IMR-90 (cell line): ENCODE data around the gene RAP2A. TPM values are rescaled to one million over a fixed set of nuclear protein-coding genes. Genes with fewer than 3 reads are reported as not detected.

Source experiments
- ATAC-seq: fragments of 200-7000 bp; cut with Tn5 transposase; 2 replicates; pipeline ENCODE4 v1.9.1; 2020; ENCODE audit warnings: low read depth, mild to moderate bottlenecking, moderate library complexity
- BruUV-seq: library from RNA; stranded (reverse); fragments of 400-500 nt; replicated peaks from 2 replicates; lab custom pipeline; 2021; lab: Mats Ljungman, UMichigan
- CTCF ChIA-PET: fragments of 300-600 bp; formaldehyde crosslinking; extraction: SDS; loops from one replicate; lab custom pipeline; 2021; ENCODE audit warnings: antibody characterized with exemption; lab: Yijun Ruan, JAX
- POLR2A ChIA-PET: fragments of 300-600 bp; sonication (Branson Sonifier 250); formaldehyde crosslinking; loops from one replicate; lab custom pipeline; 2022; ENCODE audit warnings: antibody characterized with exemption; ENCODE audit not compliant: unreplicated experiment; lab: Charles Lee
- DNase-seq: peaks from one replicate; pipeline ENCODE4 v3.0.0; 2013
- H2AFZ ChIP-seq: replicated peaks from 2 replicates; pipeline ENCODE3; 2013; ENCODE audit warnings: low read length, mild to moderate bottlenecking; ENCODE audit not compliant: poor library complexity
- H2AK5ac ChIP-seq: 2 replicates; pipeline ENCODE4 v1.6.1; 2013; ENCODE audit warnings: low read depth, low read length, inconsistent platforms
- H2AK9ac ChIP-seq: replicated peaks from 2 replicates; pipeline ENCODE3; 2013; ENCODE audit warnings: mild to moderate bottlenecking, low read depth, low read length, moderate library complexity; ENCODE audit not compliant: poor library complexity
- H2BK120ac ChIP-seq: 2 replicates; pipeline ENCODE4 v1.6.1; 2013; ENCODE audit warnings: low read depth, low read length, inconsistent platforms
- H2BK15ac ChIP-seq: 3 replicates; pipeline ENCODE4 v1.6.1; 2013; ENCODE audit warnings: low read depth, low read length, inconsistent platforms
- H2BK20ac ChIP-seq: 2 replicates; pipeline ENCODE4 v1.6.1; 2013; ENCODE audit warnings: low read depth, mild to moderate bottlenecking, inconsistent platforms, low read length, moderate library complexity
- H2BK5ac ChIP-seq: 2 replicates; pipeline ENCODE4 v1.6.1; 2013; ENCODE audit warnings: mild to moderate bottlenecking, low read depth, low read length, inconsistent platforms; ENCODE audit not compliant: poor library complexity, severe bottlenecking
- H3K14ac ChIP-seq: replicated peaks from 2 replicates; pipeline ENCODE4 v1.6.1; 2013; ENCODE audit warnings: low read depth, low read length, inconsistent platforms
- H3K18ac ChIP-seq: 2 replicates; pipeline ENCODE4 v1.6.1; 2013; ENCODE audit warnings: low read depth, low read length, control low read depth
- H3K23ac ChIP-seq: 2 replicates; pipeline ENCODE4 v1.6.1; 2013; ENCODE audit warnings: low read depth, low read length, inconsistent platforms
- H3K27ac ChIP-seq: 2 replicates; pipeline ENCODE4 v1.5.1; 2013; ENCODE audit warnings: mild to moderate bottlenecking, control low read depth, low read length; ENCODE audit not compliant: insufficient read depth
- H3K27me3 ChIP-seq: 2 replicates; pipeline ENCODE4 v1.6.1; 2013; ENCODE audit warnings: low read length; ENCODE audit not compliant: control insufficient read depth, insufficient read depth
- H3K36me3 ChIP-seq: 2 replicates; pipeline ENCODE4 v1.6.1; 2013; ENCODE audit warnings: low read length, mixed read lengths; ENCODE audit not compliant: control insufficient read depth, insufficient read depth
- H3K4ac ChIP-seq: 2 replicates; pipeline ENCODE4 v1.6.1; 2013; ENCODE audit warnings: low read depth, low read length, inconsistent platforms
- H3K4me1 ChIP-seq: 2 replicates; pipeline ENCODE4 v1.6.1; 2013; ENCODE audit warnings: low read length, mixed read lengths; ENCODE audit not compliant: control insufficient read depth, insufficient read depth
- H3K4me2 ChIP-seq: 2 replicates; pipeline ENCODE4 v1.6.1; 2013; ENCODE audit warnings: low read depth, mild to moderate bottlenecking, control low read depth, low read length, moderate library complexity
- H3K4me3 ChIP-seq: 2 replicates; pipeline ENCODE4 v1.5.1; 2013; ENCODE audit warnings: low read depth, mild to moderate bottlenecking, control low read depth, low read length, moderate library complexity; ENCODE audit not compliant: insufficient read depth
- H3K56ac ChIP-seq: 2 replicates; pipeline ENCODE4 v1.6.1; 2013; ENCODE audit warnings: low read length, inconsistent platforms; ENCODE audit not compliant: insufficient read depth; ENCODE audit errors: extremely low read depth
- H3K79me1 ChIP-seq, 2 experiments: 2 replicates each; pipeline ENCODE4 v1.6.1; 2013; ENCODE audit warnings: low read length in 2 of 2, inconsistent platforms in 1 of 2, low read depth in 1 of 2
- H3K9ac ChIP-seq: 2 replicates; pipeline ENCODE4 v1.6.1; 2013; ENCODE audit warnings: low read depth, low read length, control low read depth
- H3K9me1 ChIP-seq: 2 replicates; pipeline ENCODE4 v1.6.1; 2013; ENCODE audit warnings: low read length, inconsistent platforms; ENCODE audit not compliant: insufficient read depth
- H3K9me3 ChIP-seq: 2 replicates; pipeline ENCODE4 v1.6.1; 2013; ENCODE audit warnings: low read length; ENCODE audit not compliant: control insufficient read depth, insufficient read depth
- H4K20me1 ChIP-seq: 2 replicates; pipeline ENCODE4 v1.6.1; 2013; ENCODE audit warnings: low read length, inconsistent platforms; ENCODE audit not compliant: insufficient read depth
- H4K5ac ChIP-seq: 2 replicates; pipeline ENCODE4 v1.6.1; 2013; ENCODE audit warnings: mild to moderate bottlenecking, low read depth, low read length, control low read depth
- H4K8ac ChIP-seq, 2 experiments: 2 replicates each; pipeline ENCODE4 v1.6.1; 2013; ENCODE audit warnings: low read depth in 2 of 2, low read length in 2 of 2, control low read depth in 1 of 2, inconsistent platforms in 1 of 2
- H4K91ac ChIP-seq: 2 replicates; pipeline ENCODE4 v1.6.1; 2013; ENCODE audit warnings: low read depth, low read length, inconsistent platforms; ENCODE audit not compliant: insufficient read depth
- CEBPB ChIP-seq: IDR thresholded peaks from 2 replicates; pipeline ENCODE4 v1.6.1; 2012; ENCODE audit warnings: low read depth, low read length, improper control_type of control experiment
- FOS ChIP-seq: fragments of 150-350 bp; IDR thresholded peaks from 2 replicates; pipeline ENCODE4 v1.6.1; 2016; ENCODE audit warnings: low read depth, low read length
- MAFK ChIP-seq: IDR thresholded peaks from 2 replicates; pipeline ENCODE4 v1.6.1; 2012; ENCODE audit warnings: low read depth, low read length, improper control_type of control experiment
- RFX5 ChIP-seq: IDR thresholded peaks from 2 replicates; pipeline ENCODE4 v1.8.0; 2012; ENCODE audit warnings: low read depth, mild to moderate bottlenecking, low read length, moderate library complexity
- WGBS, 2 experiments: methylation state at CpG; one replicate each; pipeline versions ENCODE4 v1.1.5 to v1.1.7; 2013; ENCODE audit warnings: missing lambda C conversion rate in 2 of 2; ENCODE audit not compliant: insufficient read length in 1 of 2; ENCODE audit errors: extremely low coverage in 2 of 2; 5-methylcytosine and 5-hydroxymethylcytosine counted together
- dilution Hi-C: fragments of 300-500 bp; cut with HindIII; formaldehyde crosslinking; loops from one replicate; pipeline ENCODE4 v1.14.3; 2018; ENCODE audit warnings: low sequenced_read_pairs; ENCODE audit not compliant: unreplicated experiment
- in situ Hi-C: fragments of 300-500 bp; cut with MboI; formaldehyde crosslinking; loops from 3 replicates; pipeline ENCODE4 v1.14.3; 2019; ENCODE audit warnings: low sequenced_read_pairs, inconsistent platforms, mixed read lengths
- intact Hi-C: fragments of 100-400 bp; cut with micrococcal nuclease; formaldehyde crosslinking; loops from 2 replicates; pipeline ENCODE4 v1.10.0; 2022
- polyA plus RNA-seq, 3 experiments: library from polyadenylated mRNA; depleted of rRNA; stranded (reverse); fragments of >200 nt; gene quantifications; 2 replicates each; pipeline ENCODE4 v1.2.3, GENCODE V29; 2012; ENCODE audit warnings: low replicate concordance in 1 of 3
- total RNA-seq: library from RNA; depleted of rRNA; stranded (reverse); fragments of >200 nt; gene quantifications from 2 replicates; pipeline ENCODE4 v1.2.3, GENCODE V29; 2012
- TF ChIP-seq, protein P1 (sequence below): fragments of 150-350 bp; IDR thresholded peaks from 2 replicates; pipeline ENCODE4 v1.6.1; 2016; ENCODE audit warnings: low read depth, mild to moderate bottlenecking, low read length, moderate library complexity, borderline replicate concordance
- TF ChIP-seq, protein P2 (sequence below): conservative IDR thresholded peaks from 2 replicates; pipeline ENCODE4 v1.5.1; 2012; ENCODE audit warnings: mild to moderate bottlenecking, low read depth, low read length, improper control_type of control experiment

RAP2A gene
- total and polyA plus RNA-seq, 2 of the 4 experiments (the other 2 are of a cell fraction) = 6.4 to 21.0 TPM

DNA sequence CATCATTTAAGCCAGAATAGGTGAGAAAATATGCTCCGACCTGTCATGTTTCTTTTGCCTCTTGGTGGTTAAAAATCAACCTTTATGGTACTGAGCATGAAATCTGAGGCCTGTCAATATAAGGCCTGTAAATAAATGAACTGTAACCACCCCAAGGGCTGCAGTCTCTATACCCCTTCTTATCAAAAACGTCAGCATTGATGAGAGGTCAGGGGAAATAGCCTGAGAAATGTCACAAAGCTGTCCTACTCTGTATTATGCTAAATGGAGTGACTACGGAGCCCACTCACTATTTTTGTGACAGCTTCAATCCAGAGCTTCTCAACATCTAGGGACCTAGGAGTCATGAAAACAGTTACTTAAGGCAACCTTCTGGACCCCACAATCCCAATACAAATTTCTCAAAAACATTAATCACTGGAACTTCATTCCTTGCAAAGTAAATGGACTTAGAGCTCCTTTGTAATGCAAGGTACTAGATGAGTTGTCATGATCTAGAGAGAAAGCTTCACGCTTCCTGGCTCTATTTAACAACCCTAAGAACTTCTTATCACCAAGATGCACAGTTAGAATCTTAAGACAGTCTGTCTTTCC lies 2.7 kb upstream of the RAP2A start:
- Histone ChIP-seq H2AFZ (no peak overlapping the region), H4K8ac (no peak overlapping the region), H3K9me3 (no peaks in the 10 kb centered on the region), H3K9ac (no peak overlapping the region), H2AK5ac (no peak overlapping the region; the same call in 1 of the 2 replicates), H4K20me1 (peaks cover 9% of the 10 kb centered on the region), H3K4me3 (no peak overlapping the region), H3K27me3 (no peaks in the 10 kb centered on the region), H2AK9ac (no peak overlapping the region), H2BK120ac (no peak overlapping the region), H3K4me1 (peaks cover 4% of the 10 kb centered on the region), H3K9me1 (no peaks in the 10 kb centered on the region; the same call in 1 of the 2 replicates), H3K56ac (no peak overlapping the region), H3K14ac (no peak overlapping the region), H3K27ac (no peak overlapping the region), H4K91ac (no peak overlapping the region), H3K79me1 (peaks cover 7 to 31% of the 10 kb centered on the region in 2 experiments), H3K4ac (no peak overlapping the region), H4K5ac (no peak overlapping the region), H2BK15ac (no peak overlapping the region; the same call in 2 of the 3 replicates), H2BK5ac (no peak overlapping the region), H3K18ac (no peak overlapping the region), H3K23ac (peak overlapping the region; percentile 54; the same call in 1 of the 2 replicates), H2BK20ac (no peak overlapping the region; the same call in 1 of the 2 replicates), H3K4me2 (no peak overlapping the region), H3K36me3 (no peaks in the 10 kb centered on the region)
- dilution Hi-C loops = no loop called here
- in situ Hi-C loops = no loop called here
- ChIA-PET POLR2A (no interaction called here), CTCF (no interaction called here)
- no peak for DNase-seq
- TF ChIP-seq FOS (no peak), MAFK (no peak), CEBPB (no peak), RFX5 (no peak)
- TF ChIP-seq, protein P1, sequence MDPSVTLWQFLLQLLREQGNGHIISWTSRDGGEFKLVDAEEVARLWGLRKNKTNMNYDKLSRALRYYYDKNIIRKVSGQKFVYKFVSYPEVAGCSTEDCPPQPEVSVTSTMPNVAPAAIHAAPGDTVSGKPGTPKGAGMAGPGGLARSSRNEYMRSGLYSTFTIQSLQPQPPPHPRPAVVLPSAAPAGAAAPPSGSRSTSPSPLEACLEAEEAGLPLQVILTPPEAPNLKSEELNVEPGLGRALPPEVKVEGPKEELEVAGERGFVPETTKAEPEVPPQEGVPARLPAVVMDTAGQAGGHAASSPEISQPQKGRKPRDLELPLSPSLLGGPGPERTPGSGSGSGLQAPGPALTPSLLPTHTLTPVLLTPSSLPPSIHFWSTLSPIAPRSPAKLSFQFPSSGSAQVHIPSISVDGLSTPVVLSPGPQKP = no peak
- TF ChIP-seq, protein P2, sequence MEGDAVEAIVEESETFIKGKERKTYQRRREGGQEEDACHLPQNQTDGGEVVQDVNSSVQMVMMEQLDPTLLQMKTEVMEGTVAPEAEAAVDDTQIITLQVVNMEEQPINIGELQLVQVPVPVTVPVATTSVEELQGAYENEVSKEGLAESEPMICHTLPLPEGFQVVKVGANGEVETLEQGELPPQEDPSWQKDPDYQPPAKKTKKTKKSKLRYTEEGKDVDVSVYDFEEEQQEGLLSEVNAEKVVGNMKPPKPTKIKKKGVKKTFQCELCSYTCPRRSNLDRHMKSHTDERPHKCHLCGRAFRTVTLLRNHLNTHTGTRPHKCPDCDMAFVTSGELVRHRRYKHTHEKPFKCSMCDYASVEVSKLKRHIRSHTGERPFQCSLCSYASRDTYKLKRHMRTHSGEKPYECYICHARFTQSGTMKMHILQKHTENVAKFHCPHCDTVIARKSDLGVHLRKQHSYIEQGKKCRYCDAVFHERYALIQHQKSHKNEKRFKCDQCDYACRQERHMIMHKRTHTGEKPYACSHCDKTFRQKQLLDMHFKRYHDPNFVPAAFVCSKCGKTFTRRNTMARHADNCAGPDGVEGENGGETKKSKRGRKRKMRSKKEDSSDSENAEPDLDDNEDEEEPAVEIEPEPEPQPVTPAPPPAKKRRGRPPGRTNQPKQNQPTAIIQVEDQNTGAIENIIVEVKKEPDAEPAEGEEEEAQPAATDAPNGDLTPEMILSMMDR = no peak
- intact Hi-C loops = loop anchor here (5.0 to 10.0 kb wide), 2 partner anchors 64 to 114 kb away; no protein-coding TSS in a partner anchor
- BruUV-seq = no TSS peak
- ATAC-seq = no peak
- 100% methylated on average over 1 of the region's 4 CpGs; no CpG with 5 or more reads in 1 of the 2 experiments for WGBS, 2 experiments
